ENCODE measurements around the gene NNMT.

The NNMT gene

DNA sequence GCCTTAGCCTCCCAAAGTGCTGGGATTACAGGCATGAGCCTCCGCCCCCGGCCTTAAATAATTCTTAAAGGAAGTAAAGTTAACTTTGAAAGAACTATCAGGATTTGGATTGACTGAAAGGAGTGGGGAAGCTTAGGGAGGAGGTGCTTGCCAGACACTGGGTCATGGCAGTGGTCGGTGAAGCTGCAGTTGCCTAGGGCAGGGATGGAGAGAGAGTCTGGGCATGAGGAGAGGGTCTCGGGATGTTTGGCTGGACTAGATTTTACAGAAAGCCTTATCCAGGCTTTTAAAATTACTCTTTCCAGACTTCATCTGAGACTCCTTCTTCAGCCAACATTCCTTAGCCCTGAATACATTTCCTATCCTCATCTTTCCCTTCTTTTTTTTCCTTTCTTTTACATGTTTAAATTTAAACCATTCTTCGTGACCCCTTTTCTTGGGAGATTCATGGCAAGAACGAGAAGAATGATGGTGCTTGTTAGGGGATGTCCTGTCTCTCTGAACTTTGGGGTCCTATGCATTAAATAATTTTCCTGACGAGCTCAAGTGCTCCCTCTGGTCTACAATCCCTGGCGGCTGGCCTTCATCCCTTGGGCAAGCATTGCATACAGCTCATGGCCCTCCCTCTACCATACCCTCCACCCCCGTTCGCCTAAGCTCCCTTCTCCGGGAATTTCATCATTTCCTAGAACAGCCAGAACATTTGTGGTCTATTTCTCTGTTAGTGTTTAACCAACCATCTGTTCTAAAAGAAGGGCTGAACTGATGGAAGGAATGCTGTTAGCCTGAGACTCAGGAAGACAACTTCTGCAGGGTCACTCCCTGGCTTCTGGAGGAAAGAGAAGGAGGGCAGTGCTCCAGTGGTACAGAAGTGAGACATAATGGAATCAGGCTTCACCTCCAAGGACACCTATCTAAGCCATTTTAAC, at the start of gene NNMT:
Gene NNMT, plus strand, starts transcription at position 724 of the 929 bp plus-strand sequence. Its CDS starts 158 bp downstream, at position 882.
- intact Hi-C loops (cut with DNase I), result no loop called here
- DNase-seq, result no peak

DNA sequence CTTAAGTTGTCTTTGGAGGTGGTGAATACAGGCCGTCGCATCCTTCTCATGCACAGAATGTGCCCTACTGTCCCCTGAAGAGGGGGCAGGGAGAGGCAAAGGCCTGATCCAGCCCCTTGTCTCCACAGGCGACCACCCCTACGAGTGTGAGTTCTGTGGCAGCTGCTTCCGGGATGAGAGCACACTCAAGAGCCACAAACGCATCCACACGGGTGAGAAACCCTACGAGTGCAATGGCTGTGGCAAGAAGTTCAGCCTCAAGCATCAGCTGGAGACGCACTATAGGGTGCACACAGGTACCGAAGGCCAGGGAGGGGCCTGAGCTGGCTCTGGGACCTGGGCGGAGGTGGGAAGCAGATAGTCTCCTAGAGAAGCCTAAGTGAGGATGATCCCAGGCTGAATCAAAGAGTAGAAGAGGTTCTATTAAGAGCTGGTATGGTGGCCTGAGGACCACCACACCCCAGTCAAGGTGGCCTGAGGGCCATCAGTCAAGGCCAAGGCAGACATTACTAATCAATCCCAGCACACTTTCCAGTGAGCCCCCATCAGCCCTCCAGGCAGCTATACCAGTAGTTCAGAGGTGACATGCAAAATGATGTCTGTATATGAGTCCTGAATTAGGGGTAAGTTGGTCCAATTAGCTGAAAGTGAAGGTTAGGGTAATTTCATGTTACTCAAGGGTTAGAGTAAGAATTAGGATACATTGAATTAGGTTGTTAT, 49.0 kb upstream of the NNMT start:
- DNase-seq, result no peak
- intact Hi-C loops (cut with DNase I), result no loop called here

DNA sequence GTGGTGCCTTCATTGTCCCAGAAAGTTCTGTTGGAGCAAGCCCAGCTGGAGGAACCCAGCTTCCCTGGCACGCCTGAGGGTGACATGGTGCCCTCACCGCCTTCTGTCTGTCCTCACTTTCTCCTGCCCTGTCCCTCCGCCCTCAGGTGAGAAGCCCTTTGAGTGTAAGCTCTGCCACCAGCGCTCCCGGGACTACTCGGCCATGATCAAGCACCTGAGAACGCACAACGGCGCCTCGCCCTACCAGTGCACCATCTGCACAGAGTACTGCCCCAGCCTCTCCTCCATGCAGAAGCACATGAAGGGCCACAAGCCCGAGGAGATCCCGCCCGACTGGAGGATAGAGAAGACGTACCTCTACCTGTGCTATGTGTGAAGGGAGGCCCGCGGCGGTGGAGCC, 46.0 kb upstream of the NNMT start:
- intact Hi-C loops (cut with DNase I), result no loop called here
- no peak for DNase-seq

DNA sequence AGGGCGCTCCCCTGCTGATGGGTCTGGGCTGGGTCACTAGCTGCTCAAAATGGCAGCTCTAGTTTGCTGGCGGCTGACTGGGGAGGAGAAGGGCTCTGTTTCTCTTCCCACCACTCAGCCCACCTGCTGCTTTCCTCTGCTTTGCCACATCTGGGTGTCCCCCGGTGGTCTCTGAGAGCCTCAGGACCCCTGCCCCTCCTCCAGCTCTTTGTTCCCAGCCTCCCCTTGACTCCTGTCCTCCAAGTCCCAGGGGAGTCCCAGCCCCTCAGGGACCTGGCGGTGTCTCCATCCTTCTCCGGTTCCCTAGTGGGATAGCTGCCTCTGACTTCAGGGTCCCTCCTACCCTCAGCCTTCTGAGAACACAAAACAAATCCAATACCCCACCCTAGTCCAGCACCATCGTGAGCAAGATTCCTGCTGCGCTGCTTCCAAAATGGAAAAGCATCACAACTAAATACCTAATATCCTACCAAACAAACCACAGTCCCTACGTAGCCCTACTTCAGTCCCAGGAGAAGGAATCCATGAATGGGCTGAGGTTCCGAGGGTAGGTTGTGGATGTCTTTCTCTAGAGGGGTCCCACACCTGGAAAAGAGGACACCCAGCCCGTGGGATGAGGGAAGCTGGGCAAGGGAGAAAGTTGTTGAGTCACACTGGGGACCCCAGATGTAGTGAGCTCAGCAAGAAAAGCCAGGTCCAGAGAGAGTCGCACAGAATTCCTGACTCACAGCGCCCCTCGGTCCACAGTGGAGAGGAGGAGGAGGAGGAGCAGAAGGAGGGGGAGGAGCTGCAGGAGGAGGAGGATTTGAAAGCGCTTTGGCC, 45.0 kb upstream of the NNMT start:
- intact Hi-C loops (cut with DNase I), result no loop called here
- no peak for DNase-seq

DNA sequence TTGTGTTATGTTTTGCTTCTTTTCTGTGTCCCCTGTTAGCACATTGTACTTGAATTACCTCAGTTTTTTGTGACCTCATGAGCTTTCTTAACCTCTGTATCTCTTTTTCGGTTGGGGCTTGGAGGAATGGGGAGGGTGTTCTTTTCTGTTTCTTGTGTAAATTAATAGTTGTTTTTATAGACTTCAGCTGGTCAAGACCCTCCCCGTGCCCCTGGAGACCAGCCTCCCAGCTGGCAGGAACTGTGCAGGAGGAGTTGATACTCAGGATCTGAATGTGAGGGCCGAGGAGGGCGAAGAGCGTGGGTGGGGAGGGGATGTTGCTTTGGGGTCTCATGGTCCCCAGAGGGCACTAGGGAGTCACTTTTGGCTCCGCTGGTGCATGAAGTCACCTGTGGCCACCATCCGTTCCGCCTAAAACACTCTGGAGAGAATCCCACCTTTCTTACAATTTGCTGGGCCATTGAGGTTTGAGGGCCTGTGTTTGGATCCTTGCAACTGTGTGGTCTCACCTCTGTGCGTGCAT, 44.3 kb upstream of the NNMT start:
- no peak for DNase-seq
- intact Hi-C loops (cut with DNase I), result no loop called here

DNA sequence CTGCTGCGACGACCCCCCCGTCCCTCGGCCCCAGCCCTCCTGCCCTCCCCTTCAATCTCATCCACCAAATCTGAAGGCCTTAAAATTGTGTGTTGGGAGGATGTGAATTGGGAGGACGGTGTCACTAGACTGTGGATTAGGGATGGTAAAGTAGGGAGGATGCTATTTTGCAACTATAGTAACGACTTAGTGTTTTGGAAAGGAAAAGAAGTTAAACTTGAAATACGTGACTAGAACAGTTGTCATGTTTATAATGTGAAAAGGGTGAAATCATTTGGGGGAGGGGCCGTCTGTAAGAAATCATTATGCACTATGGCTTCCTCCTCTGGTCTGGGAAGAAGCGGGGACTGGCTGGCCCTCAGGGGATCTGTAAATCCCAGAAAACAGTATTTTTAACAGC, 43.4 kb upstream of the NNMT start:
- intact Hi-C loops (cut with DNase I), result no loop called here
- no peak for DNase-seq

DNA sequence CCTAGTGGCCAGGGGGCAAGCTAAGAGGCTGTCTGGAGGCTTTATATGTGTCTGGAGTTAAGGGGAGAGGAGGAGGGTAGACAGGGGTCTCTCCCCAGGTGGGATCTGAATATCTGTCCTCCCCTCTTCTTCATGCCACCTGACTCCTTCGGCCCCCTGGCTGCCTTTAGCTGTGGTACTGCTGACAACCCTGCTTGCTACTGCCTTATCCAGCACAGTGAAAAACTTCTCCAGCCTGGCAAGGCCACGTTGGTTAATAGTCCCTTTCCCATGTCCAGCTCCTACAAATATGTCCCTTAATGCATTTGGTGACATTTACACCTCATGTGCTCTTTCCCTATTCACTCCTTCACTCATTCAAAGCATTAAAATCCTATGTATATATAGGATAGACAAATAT, 42.4 kb upstream of the NNMT start:
- intact Hi-C loops (cut with DNase I), result no loop called here
- DNase-seq, result no peak

DNA sequence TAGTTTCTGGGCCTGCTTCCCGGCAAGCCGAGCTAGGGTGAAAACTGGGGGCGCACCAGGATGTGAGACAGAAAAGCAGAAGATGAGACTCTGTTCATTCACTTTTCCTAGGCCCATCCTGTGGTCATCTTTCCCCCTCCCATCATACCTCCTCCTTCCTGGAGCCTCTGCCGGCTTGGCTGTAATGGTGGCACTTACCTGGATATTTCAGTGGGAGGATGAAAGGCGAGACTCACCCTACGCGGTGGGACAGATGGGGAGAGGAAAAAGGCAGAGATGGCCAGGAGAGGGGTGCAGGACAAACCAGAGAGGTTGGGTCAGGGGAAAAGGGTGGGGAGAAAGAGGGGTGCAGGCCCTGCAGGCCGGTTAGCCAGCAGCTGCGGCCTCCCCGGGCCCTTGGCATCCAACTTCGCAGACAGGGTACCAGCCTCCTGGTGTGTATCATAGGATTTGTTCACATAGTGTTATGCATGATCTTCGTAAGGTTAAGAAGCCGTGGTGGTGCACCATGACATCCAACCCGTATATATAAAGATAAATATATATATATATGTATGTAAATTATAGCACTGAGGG, 41.5 kb upstream of the NNMT start:
- no peak for DNase-seq
- intact Hi-C loops (cut with DNase I), result loop anchor here (5.0 kb wide), 1 partner anchor 197 kb away; the partner anchor contains the start of gene ZBTB16

DNA sequence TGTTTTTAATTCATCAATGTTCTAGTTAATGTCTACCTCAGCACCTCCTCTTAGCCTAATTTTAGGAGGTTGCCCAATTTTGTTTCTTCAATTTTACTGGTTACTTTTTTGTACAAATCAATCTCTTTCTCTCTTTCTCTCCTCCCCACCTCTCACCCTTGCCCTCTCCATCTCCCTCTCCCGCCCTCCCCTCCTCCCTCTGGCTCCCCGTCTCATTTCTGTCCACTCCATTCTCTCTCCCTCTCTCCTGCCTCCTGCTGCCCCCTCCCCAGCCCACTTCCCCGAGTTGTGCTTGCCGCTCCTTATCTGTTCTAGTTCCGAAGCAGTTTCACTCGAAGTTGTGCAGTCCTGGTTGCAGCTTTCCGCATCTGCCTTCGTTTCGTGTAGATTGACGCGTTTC, 40.9 kb upstream of the NNMT start:
- intact Hi-C loops (cut with DNase I), result loop anchor here (5.0 kb wide), 1 partner anchor 198 kb away; the partner anchor contains the start of gene ZBTB16
- DNase-seq, result no peak

DNA sequence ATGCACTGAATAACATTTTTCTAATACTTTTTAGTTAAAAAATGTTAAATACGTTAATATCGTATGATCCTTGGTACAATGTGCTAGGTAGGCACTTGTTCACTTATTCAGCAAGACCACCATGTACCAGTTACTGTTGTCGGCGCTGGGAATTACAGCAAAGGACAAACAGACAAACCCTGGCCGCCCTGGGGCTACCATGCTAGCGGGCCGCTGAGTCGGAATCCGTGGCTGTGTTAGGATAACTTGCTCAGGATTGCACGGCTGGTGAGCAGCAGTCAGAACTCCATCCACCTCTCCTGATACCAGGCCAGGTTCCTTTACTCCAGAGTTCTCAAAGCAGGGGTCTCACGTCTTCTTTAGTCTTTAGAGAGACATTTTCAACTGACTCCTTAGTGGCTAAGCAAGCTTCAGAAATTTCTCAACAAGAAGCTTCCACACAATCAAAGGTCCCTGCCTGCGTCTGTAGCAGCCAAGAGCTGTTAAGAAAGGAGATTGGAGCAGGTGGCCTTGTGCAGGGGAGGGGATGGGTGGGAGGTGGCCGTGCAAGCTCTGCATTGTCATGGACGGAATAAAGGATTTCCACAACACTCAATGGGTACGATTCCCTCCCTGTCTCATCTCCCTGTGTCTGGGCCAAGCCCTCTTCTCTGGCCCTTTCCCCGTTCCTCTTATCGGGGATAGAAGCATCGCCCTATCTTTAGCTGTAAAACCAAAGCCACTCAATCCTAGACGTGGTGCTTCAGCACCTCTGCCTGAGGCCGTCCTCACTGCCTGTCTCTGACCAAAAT, 39.8 kb upstream of the NNMT start:
- no peak for DNase-seq
- intact Hi-C loops (cut with DNase I), result loop anchor here (5.0 kb wide), 1 partner anchor 199 kb away; the partner anchor contains the start of gene ZBTB16

DNA sequence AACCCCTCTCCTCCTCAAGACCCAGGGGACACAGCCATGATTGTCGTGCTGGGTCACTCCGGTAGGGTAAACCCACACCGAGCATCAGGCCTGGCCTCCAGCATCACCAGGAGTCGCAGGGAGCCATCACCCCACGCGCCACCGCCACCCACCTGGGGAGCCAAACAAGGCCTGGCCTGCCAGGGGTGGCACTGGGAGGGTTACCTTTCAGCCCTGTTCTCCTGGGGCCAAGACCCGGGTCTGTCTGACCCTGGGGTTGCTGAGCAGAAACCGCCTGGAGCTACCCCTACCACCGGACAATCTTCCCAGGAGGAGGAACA, 39.3 kb upstream of the NNMT start:
- DNase-seq, result no peak
- intact Hi-C loops (cut with DNase I), result loop anchor here (5.0 kb wide), 1 partner anchor 200 kb away; the partner anchor contains the start of gene ZBTB16

DNA sequence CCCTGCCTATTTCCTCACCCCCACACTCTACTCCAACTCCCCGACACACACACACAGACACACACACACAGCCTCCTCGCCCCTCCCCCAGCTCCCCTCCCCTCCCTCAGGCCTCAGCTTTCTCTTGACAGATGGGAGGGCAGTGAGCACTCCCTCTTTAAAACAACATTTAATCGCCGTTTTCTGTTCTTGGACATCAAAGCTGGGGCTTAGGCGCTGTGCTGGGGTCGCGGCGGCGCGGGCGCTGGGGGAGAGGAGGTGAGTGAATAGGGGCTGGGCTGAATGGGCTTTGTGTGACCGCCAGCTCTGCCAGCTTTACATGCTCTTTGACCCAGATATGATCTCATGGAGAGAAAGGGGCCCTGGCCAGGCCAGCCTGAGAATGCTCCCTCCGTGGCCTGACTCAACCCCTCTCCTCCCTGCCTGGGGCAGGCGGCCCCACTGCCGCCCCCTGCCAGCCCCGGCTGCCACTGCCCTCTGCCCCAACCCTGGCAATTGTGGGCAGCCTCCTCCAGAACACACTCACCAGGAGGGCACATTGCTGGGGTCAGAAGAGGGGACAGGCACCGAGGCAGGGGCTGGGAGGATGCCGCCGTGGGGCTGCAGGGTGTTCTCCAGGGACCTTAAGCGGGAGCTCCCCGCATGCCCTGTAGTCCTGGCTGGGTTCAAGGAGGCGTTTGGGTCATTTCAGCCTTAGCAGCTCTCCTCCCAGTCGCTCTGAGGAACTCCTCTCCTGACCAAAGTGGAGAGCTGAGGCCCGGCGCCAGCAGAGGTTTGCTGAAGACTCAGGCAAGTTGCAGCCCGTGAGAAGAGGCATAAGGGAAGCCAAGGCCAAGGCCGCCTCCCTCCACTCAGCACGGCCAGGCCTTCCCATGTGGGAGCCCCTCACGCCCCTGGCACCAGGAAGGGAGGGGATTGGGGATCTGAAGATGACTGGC, 38.3 kb upstream of the NNMT start:
- intact Hi-C loops (cut with DNase I), result loop anchor here (5.0 kb wide), 1 partner anchor 201 kb away; the partner anchor contains the start of gene ZBTB16
- peak in 32 of 42 donors; percentile 11 to 77 (median 48) for DNase-seq

DNA sequence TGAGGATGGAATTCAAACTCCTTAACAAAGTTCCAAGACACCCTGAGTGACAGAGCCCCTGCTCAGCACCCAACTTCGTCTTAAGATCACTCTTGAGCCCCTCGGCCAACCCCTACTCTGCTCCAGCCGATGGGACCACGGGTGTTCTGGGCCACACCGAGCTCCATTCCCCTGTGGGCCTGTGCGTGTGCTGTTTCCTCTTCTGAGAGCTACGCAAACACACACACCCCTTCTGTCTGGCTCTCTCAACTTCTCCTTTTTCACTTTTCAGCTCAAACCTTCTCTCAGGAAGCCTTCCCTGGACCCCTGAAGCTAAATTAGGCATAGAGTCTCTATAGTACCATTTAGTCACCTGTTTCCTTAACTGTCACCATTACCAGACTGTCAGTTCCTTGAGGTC, 37.5 kb upstream of the NNMT start:
- intact Hi-C loops (cut with DNase I), result loop anchor here (5.0 kb wide), 1 partner anchor 201 kb away; the partner anchor contains the start of gene ZBTB16
- peak in 1 of 42 donors; percentile 18 for DNase-seq

DNA sequence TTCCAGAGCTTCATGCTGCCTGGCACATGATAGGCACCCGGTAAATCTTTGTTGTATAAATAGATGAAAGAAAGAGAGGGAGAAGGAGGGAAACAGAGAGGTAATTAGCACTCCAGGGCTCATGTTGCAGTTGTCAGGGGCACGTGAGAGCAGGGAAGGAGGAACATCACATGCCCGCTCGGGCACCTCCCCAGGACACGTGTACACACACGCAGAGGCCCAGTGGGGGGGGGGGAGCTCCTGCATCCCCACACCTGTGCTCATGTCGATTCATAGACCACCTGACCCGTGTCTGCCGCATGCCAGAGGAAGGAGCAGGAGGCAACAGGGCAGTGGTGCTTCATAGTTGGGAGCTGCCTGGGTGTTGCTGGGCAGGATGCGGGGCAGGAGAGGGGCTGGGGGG, 37.1 kb upstream of the NNMT start:
- no peak for DNase-seq
- intact Hi-C loops (cut with DNase I), result loop anchor here (5.0 kb wide), 1 partner anchor 202 kb away; the partner anchor contains the start of gene ZBTB16

DNA sequence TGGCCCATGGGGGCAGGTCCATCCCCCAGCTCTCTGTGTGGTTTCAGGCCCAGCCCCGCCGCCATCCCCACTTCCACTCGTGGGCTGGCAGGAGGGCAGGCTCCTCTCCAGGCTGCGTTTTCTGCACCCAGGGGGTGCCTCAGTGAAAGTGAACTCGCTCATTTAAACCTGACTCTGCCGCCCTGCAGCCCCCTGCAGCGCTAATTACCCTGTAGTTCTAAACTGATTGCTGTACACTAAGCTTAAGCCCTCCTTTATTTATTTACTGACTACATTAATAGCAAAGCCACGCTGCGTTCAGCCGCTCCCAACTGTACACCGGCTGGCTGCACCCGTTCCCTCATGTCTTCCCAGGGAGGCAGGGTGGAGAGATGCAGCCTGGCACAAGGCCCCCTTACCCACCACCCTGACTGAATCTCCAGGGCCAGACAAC, 36.6 kb upstream of the NNMT start:
- intact Hi-C loops (cut with DNase I), result loop anchor here (5.0 kb wide), 1 partner anchor 202 kb away; the partner anchor contains the start of gene ZBTB16
- DNase-seq, result no peak

DNA sequence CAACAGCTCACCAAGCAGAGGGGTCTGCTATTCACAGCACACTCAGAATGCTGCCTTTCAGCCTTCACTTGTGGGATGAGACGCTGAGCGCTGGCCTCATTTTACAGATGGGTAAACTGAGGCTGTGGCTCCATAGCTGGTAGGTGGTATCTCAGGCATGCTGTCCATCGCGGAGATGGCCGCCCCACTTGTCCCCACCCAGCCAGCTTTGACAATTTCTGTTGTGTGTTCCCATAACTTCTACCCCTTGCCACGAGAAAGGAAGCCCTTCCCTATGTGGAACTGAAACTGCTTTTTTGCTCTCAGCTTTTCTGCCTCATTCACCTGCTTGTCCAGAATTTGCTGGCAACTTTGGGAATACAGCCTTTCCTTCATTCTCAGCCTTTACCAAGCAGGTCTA, 36.1 kb upstream of the NNMT start:
- no peak for DNase-seq
- intact Hi-C loops (cut with DNase I), result loop anchor here (2.0 to 5.0 kb wide), 3 partner anchors 223 to 363 kb away; no protein-coding TSS in a partner anchor
